K562 (cell line): Measurements from ENCODE around the gene MACROD2. TPM values are rescaled to one million over a fixed set of nuclear protein-coding genes. Genes with fewer than 3 reads are reported as not detected.

Experiments
- ATAC-seq: fragments of 200-7000 bp; cut with Tn5 transposase; 3 replicates; pipeline ENCODE4 v1.9.1; 2020; ENCODE audit warnings: moderate library complexity
- BruUV-seq: library from RNA; stranded (reverse); fragments of 400-500 nt; replicated peaks from 2 replicates; lab custom pipeline; 2021; lab: Mats Ljungman, UMichigan
- CTCF ChIA-PET: fragments of 300-600 bp; formaldehyde crosslinking; extraction: SDS; loops from one replicate; lab custom pipeline; 2021; ENCODE audit warnings: low intra/inter-chr PET ratio; lab: Yijun Ruan, JAX
- POLR2A ChIA-PET: fragments of 300-600, 350-650 bp; sonication (Branson Sonifier 250); formaldehyde crosslinking; extraction: SDS; loops from one replicate; lab custom pipeline; 2021; ENCODE audit warnings: antibody characterized with exemption, inconsistent platforms; lab: Yijun Ruan, JAX
- DNase-seq, 4 experiments: peaks; one replicate each; pipeline versions ENCODE4 v3.0.0 to v3.0.0-alpha.2; 2011 to 2018; ENCODE audit warnings: low spot score in 3 of 4, mixed read lengths in 3 of 4; ENCODE audit errors: extremely low read depth in 1 of 4
- FAIRE-seq: peaks from 2 replicates; lab custom pipeline; 2011; peaks lifted over from hg19 to GRCh38; lab: Jason Lieb, UNC
- H2AFZ ChIP-seq: 2 replicates; pipeline ENCODE4 v1.6.0; 2011; ENCODE audit warnings: low read depth, low read length, control low read depth, inconsistent platforms
- H3K27ac ChIP-seq: fragments of 200-600 bp; 3 replicates; pipeline ENCODE4 v1.8.0; 2011; ENCODE audit warnings: low read depth, mild to moderate bottlenecking, control low read depth, inconsistent platforms, low read length, moderate library complexity, mixed read lengths; ENCODE audit errors: extremely low read depth
- H3K27me3 ChIP-seq, 2 experiments: fragments of 300-600 bp in 1 of 2; 2 replicates in 1 of 2; 3 replicates in 1 of 2; pipeline versions ENCODE4 v1.6.0 to v1.8.0; 2011; ENCODE audit warnings: inconsistent platforms in 2 of 2, low read length in 2 of 2, mild to moderate bottlenecking in 1 of 2, mixed read lengths in 1 of 2, moderate library complexity in 1 of 2; ENCODE audit not compliant: control insufficient read depth in 2 of 2, insufficient read depth in 2 of 2
- H3K36me3 ChIP-seq: fragments of 300-600 bp; 3 replicates; pipeline ENCODE4 v1.8.0; 2011; ENCODE audit warnings: mild to moderate bottlenecking, low read length, inconsistent platforms; ENCODE audit not compliant: control insufficient read depth, insufficient read depth
- H3K4me1 ChIP-seq, 2 experiments: fragments of 200-600 bp in 1 of 2; replicated peaks in 1 of 2; 2 replicates in 1 of 2; 3 replicates in 1 of 2; pipeline versions ENCODE4 v1.5.1 to v1.8.0; 2011; ENCODE audit warnings: inconsistent platforms in 2 of 2, low read length in 2 of 2, mild to moderate bottlenecking in 1 of 2, mixed read lengths in 1 of 2, moderate library complexity in 1 of 2; ENCODE audit not compliant: control insufficient read depth in 2 of 2, insufficient read depth in 2 of 2
- H3K4me2 ChIP-seq: 2 replicates; pipeline ENCODE4 v1.6.1; 2011; ENCODE audit warnings: low read length, control low read depth, inconsistent platforms, mixed read lengths; ENCODE audit not compliant: insufficient read depth
- H3K4me3 ChIP-seq: fragments of 200-600 bp; sonication (generic), shearing (Covaris generic); 2 replicates; pipeline ENCODE4 v1.5.1; 2016; ENCODE audit warnings: control low read depth, inconsistent platforms
- H3K79me2 ChIP-seq: fragments of 200-600 bp; 3 replicates; pipeline ENCODE4 v1.8.0; 2011; ENCODE audit warnings: low read length, inconsistent platforms; ENCODE audit not compliant: control insufficient read depth, insufficient read depth
- H3K9ac ChIP-seq, 2 experiments: 2 replicates each; pipeline versions ENCODE4 v1.6.0 to v1.6.1; 2011; ENCODE audit warnings: low read depth in 2 of 2, low read length in 2 of 2, control low read depth in 1 of 2, inconsistent platforms in 1 of 2, mild to moderate bottlenecking in 1 of 2, mixed read lengths in 1 of 2; ENCODE audit not compliant: insufficient read depth in 1 of 2
- H3K9me1 ChIP-seq: one replicate; pipeline ENCODE4 v1.6.0; 2011; ENCODE audit warnings: inconsistent platforms, mild to moderate bottlenecking, low read length, moderate library complexity; ENCODE audit not compliant: control insufficient read depth, insufficient read depth
- H3K9me3 ChIP-seq: replicated peaks from 2 replicates; pipeline ENCODE4 v1.5.1; 2011; ENCODE audit warnings: low read depth, low read length, inconsistent platforms; ENCODE audit not compliant: control insufficient read depth, insufficient read depth
- H4K20me1 ChIP-seq: replicated peaks from 2 replicates; pipeline ENCODE4 v1.6.1; 2011; ENCODE audit warnings: low read length, inconsistent platforms, mixed read lengths; ENCODE audit not compliant: control insufficient read depth, insufficient read depth
- HDAC2 ChIP-seq: fragments of 450-650 bp; IDR thresholded peaks from 2 replicates; pipeline ENCODE4 v1.6.1; 2016; ENCODE audit warnings: mild to moderate bottlenecking
- MBD2 ChIP-seq: sonication (generic); IDR thresholded peaks from 2 replicates; pipeline ENCODE4 v1.6.1; 2016; ENCODE audit warnings: low read depth, borderline replicate concordance
- NCOR1 ChIP-seq: fragments of 450-650 bp; IDR thresholded peaks from 2 replicates; pipeline ENCODE4 v1.6.1; 2016; ENCODE audit warnings: mild to moderate bottlenecking, moderate library complexity
- NELFE ChIP-seq: IDR thresholded peaks from 2 replicates; pipeline ENCODE4 v1.6.1; 2011; ENCODE audit warnings: mild to moderate bottlenecking; ENCODE audit not compliant: insufficient read depth, insufficient read length
- NFATC3 ChIP-seq: fragments of 450-650 bp; IDR thresholded peaks from 2 replicates; pipeline ENCODE4 v1.6.1; 2017; ENCODE audit warnings: mild to moderate bottlenecking
- NFXL1 ChIP-seq: fragments of 450-650 bp; formaldehyde crosslinking; IDR thresholded peaks from 2 replicates; pipeline ENCODE4 v1.4.0; 2021; ENCODE audit warnings: mild to moderate bottlenecking
- NUFIP1 ChIP-seq: fragments of 450-650 bp; IDR thresholded peaks from 2 replicates; pipeline ENCODE4 v1.6.1; 2018; ENCODE audit not compliant: partially characterized antibody
- PHF8 ChIP-seq: fragments of 200-600 bp; sonication (generic); IDR thresholded peaks from 2 replicates; pipeline ENCODE4 v1.6.1; 2012; ENCODE audit warnings: mixed run types, mild to moderate bottlenecking, inconsistent platforms, low read length, moderate library complexity, borderline replicate concordance
- PHTF2 ChIP-seq: fragments of 250-450 bp; sonication (Bioruptor Pico); IDR thresholded peaks from 2 replicates; pipeline ENCODE4 v1.5.0; 2021; ENCODE audit warnings: mild to moderate bottlenecking
- RBM15 ChIP-seq: fragments of 200-400 bp; formaldehyde crosslinking; IDR thresholded peaks from 2 replicates; pipeline ENCODE4 v1.6.1; 2018; ENCODE audit warnings: mild to moderate bottlenecking, low read length, moderate library complexity; ENCODE audit not compliant: insufficient read depth
- SRF ChIP-seq, 2 experiments: fragments of 250-450, 450-650 bp in 1 of 2; sonication (Bioruptor Pico) in 1 of 2; sonication (generic) in 1 of 2; formaldehyde crosslinking; IDR thresholded peaks; 2 replicates each; pipeline versions ENCODE4 v1.5.0 to v1.5.1; 2020 to 2022; ENCODE audit warnings: mild to moderate bottlenecking in 1 of 2, missing genetic modification reagents in 1 of 2
- THRAP3 ChIP-seq: fragments of 450-650 bp; IDR thresholded peaks from 2 replicates; pipeline ENCODE4 v1.6.1; 2016; ENCODE audit warnings: mild to moderate bottlenecking, inconsistent platforms, borderline replicate concordance
- ZC3H8 ChIP-seq: fragments of 450-650 bp; IDR thresholded peaks from 2 replicates; pipeline ENCODE4 v1.6.1; 2017
- ZNF12 ChIP-seq: sonication (generic); formaldehyde crosslinking; IDR thresholded peaks from 2 replicates; pipeline ENCODE4 v1.4.0; 2020; ENCODE audit warnings: mild to moderate bottlenecking, missing genetic modification reagents
- ZNF140 ChIP-seq: fragments of 250-450 bp; sonication (Bioruptor Pico); IDR thresholded peaks from 2 replicates; pipeline ENCODE4 v1.8.0; 2021; ENCODE audit warnings: moderate library complexity, mild to moderate bottlenecking, inconsistent platforms
- ZNF551 ChIP-seq: fragments of 250-450 bp; sonication (Bioruptor Pico); IDR thresholded peaks from 2 replicates; pipeline ENCODE4 v1.5.0; 2021; ENCODE audit warnings: mild to moderate bottlenecking, moderate library complexity
- WGBS: fragments of 100-300 bp; shearing (Covaris generic); methylation state at CpG from one replicate; pipeline ENCODE4 v1.1.6; 2016; ENCODE audit warnings: low coverage, mixed read lengths; ENCODE audit not compliant: insufficient coverage; ENCODE audit errors: missing lambda C conversion rate; 5-methylcytosine and 5-hydroxymethylcytosine counted together
- in situ Hi-C: fragments of 300-500 bp; cut with MboI; formaldehyde crosslinking; loops from 4 replicates; pipeline ENCODE4 v1.15.0; 2018; ENCODE audit warnings: inconsistent platforms, mixed read lengths
- intact Hi-C: fragments of 100-400 bp; cut with micrococcal nuclease; formaldehyde crosslinking; loops from 2 replicates; pipeline ENCODE4 v1.14.2; 2022
- polyA plus RNA-seq, 8 experiments: library from polyadenylated mRNA; depleted of rRNA in 4 of 8; stranded (reverse) in 5 of 8; unstranded in 3 of 8; fragments of >200 nt; fragmentation: Nextera tagmentation in 2 of 8; fragmentation: Illumina TruSeq in 1 of 8; extraction: Ambion mirVana in 2 of 8; extraction: Trizol in 1 of 8; gene quantifications; 2 replicates each; pipeline versions ENCODE4 v1.2.1 to v1.2.3, GENCODE V29; 2011 to 2014; ENCODE audit warnings: inconsistent platforms in 1 of 8, missing spikeins in 1 of 8
- total RNA-seq, 7 experiments: library from RNA; depleted of rRNA in 6 of 7; stranded (reverse); fragments of >200 nt in 6 of 7; fragmentation: Illumina TruSeq in 2 of 7; extraction: Trizol in 2 of 7; gene quantifications; 2 replicates each; pipeline versions ENCODE4 v1.2.1 to v1.2.3, GENCODE V29; 2011 to 2021; ENCODE audit warnings: low replicate concordance in 1 of 7

The MACROD2 gene
- total and polyA plus RNA-seq, 9 of the 15 experiments (the other 6 are each of a cell fraction or from before 2014, with no cell fraction given) = not detected

- FAIRE-seq (no peak), DNase-seq (no peak), ATAC-seq (no peak)
- BruUV-seq = no TSS peak
- Histone ChIP-seq H3K4me1 (no peaks in the 10 kb centered on the region), H2AFZ (no peak overlapping the region), H3K27me3 (no peaks in the 10 kb centered on the region), H3K9me3 (no peaks in the 10 kb centered on the region), H3K9me1 (no peaks in the 10 kb centered on the region), H3K27ac (no peak overlapping the region), H3K9ac (no peak overlapping the region), H3K4me3 (no peak overlapping the region), H3K4me2 (no peak overlapping the region), H3K36me3 (no peaks in the 10 kb centered on the region), H4K20me1 (no peaks in the 10 kb centered on the region), H3K79me2 (no peaks in the 10 kb centered on the region)
- in situ Hi-C loops = no loop called here
- intact Hi-C loops = no loop called here
- POLR2A ChIA-PET = no interaction called here
- 0% methylated on average over 2 of the region's 2 CpGs for WGBS
- CTCF ChIA-PET = no interaction called here
- TF ChIP-seq NCOR1 = no peak
- TF ChIP-seq NUFIP1 = no peak
- TF ChIP-seq RBM15 = no peak
- TF ChIP-seq THRAP3 = no peak
- no peak for TF ChIP-seq PHF8
- TF ChIP-seq PHTF2 (CRISPR knock-in tag) = no peak
- no peak for TF ChIP-seq HDAC2
- TF ChIP-seq ZNF140 (CRISPR knock-in tag) = no peak
- TF ChIP-seq SRF (CRISPR knock-in tag; IDR thresholded peaks at IDR 0.05) = no peak
- TF ChIP-seq MBD2 = no peak
- no peak for TF ChIP-seq ZC3H8
- no peak for TF ChIP-seq ZNF12 (CRISPR knock-in tag)
- no peak for TF ChIP-seq NFATC3
- no peak for TF ChIP-seq ZNF551 (CRISPR knock-in tag)
- no peak for TF ChIP-seq NELFE
- TF ChIP-seq NFXL1 (CRISPR knock-in tag) = no peak
These were observed 132.4 kb downstream of the MACROD2 start for GRCh38 chr20:14127514-14128223.
